Measurements from ENCODE around the gene THRB. TPM values are rescaled to one million over a fixed set of nuclear protein-coding genes. Genes with fewer than 3 reads are reported as not detected.

THRB gene
- total RNA-seq, 3 donors from 2014 or later, result 25.1 to 75.5 (median 59.8) TPM

DNA sequence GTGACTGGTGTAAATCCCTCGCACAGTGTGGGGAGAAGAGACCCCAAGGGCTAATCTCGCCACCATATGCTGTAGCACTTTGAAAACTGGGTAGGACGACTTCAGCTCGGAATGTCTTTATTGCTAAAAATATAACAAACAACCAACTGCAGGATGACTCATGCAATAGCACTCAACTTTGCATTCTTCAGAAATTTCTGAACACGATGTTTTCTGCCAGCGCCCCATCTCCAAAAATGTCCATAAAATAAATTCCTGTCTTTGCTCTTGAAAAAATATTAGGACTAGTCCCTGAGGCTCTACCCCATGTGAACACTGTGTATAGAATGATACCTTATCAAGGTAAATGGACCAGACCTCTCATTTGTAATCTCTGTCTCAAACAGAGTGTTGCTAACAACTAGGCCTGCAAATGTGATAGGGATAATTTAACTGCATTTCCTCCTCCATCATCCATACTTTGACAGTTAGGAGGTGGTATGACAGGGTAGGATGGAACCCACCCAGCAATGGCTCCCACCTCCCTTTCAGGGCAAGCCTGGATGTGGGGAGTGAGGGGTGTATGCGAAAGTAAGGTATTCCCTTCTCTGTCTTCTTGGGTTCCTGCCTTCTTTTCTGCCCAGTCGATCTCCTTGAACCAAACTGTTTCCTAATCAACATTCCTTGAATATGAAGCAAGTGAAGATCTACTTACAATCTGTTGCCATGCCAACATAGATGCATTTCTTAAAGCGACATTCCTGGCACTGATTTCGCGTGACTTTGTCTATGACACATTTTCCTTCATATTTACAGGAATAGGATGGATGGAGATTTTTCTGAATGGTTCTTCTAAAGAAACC, 348.4 kb downstream of the THRB start:
- Histone ChIP-seq H3K9me3 (no peaks in the 10 kb centered on the region), H3K36me3 (ENCODE audit: low read depth) (no peaks in the 10 kb centered on the region), H3K4me1 (ENCODE audit: low read depth) (no peaks in the 10 kb centered on the region), H3K4me3 (no peak overlapping the region)
- DNase-seq (no peak), ATAC-seq (no peak)
- TF ChIP-seq CTCF (IDR thresholded peaks at IDR 0.05), result no peak
- intact Hi-C loops (cut with DNase I, micrococcal nuclease), result no loop called here

DNA sequence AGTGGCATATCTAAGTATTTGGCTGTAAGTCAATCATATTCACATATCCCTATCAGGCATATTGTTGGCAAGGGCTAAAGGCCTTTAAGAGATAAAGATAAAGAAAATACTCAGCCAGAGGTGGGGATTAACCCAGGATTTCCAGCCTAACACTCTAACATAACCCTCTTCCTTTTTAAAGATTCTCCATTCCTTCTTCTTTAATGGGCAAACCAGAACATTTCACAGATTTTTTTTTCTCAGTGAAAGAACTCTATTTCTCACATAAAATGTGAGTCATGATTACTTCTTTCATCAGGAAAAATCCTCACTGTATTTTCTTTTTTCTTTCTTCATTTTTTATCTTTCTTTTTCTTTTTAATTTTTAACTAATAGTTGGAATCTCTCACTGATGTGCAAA, 349.2 kb downstream of the THRB start:
- intact Hi-C loops (cut with DNase I, micrococcal nuclease), result no loop called here
- no peak overlapping the region for H3K4me3 ChIP-seq
- no peaks in the 10 kb centered on the region for H3K9me3 ChIP-seq
- no peaks in the 10 kb centered on the region for H3K4me1 ChIP-seq (ENCODE audit: low read depth)
- ATAC-seq (no peak), DNase-seq (no peak)
- no peaks in the 10 kb centered on the region for H3K36me3 ChIP-seq (ENCODE audit: low read depth)
- TF ChIP-seq CTCF (IDR thresholded peaks at IDR 0.05), result no peak

- Histone ChIP-seq H3K4me1 (ENCODE audit: low read depth) (no peaks in the 10 kb centered on the region), H3K4me3 (no peak overlapping the region), H3K9me3 (no peaks in the 10 kb centered on the region), H3K36me3 (ENCODE audit: low read depth) (no peaks in the 10 kb centered on the region)
- TF ChIP-seq CTCF (IDR thresholded peaks at IDR 0.05), result no peak
- intact Hi-C loops (cut with DNase I, micrococcal nuclease), result no loop called here
- no peak for DNase-seq
- ATAC-seq, result no peak
Observed at GRCh38 chr3:24142127-24142526, 352.5 kb downstream of the THRB start.

GRCh38 chr3:24141548-24141947, 353.1 kb downstream of the THRB start:
- intact Hi-C loops (cut with DNase I, micrococcal nuclease), result no loop called here
- no peaks in the 10 kb centered on the region for H3K9me3 ChIP-seq
- no peaks in the 10 kb centered on the region for H3K4me1 ChIP-seq (ENCODE audit: low read depth)
- ATAC-seq (no peak), DNase-seq (no peak)
- no peak overlapping the region for H3K4me3 ChIP-seq
- H3K36me3 ChIP-seq (ENCODE audit: low read depth), result no peaks in the 10 kb centered on the region
- no peak for TF ChIP-seq CTCF (IDR thresholded peaks at IDR 0.05)

DNA sequence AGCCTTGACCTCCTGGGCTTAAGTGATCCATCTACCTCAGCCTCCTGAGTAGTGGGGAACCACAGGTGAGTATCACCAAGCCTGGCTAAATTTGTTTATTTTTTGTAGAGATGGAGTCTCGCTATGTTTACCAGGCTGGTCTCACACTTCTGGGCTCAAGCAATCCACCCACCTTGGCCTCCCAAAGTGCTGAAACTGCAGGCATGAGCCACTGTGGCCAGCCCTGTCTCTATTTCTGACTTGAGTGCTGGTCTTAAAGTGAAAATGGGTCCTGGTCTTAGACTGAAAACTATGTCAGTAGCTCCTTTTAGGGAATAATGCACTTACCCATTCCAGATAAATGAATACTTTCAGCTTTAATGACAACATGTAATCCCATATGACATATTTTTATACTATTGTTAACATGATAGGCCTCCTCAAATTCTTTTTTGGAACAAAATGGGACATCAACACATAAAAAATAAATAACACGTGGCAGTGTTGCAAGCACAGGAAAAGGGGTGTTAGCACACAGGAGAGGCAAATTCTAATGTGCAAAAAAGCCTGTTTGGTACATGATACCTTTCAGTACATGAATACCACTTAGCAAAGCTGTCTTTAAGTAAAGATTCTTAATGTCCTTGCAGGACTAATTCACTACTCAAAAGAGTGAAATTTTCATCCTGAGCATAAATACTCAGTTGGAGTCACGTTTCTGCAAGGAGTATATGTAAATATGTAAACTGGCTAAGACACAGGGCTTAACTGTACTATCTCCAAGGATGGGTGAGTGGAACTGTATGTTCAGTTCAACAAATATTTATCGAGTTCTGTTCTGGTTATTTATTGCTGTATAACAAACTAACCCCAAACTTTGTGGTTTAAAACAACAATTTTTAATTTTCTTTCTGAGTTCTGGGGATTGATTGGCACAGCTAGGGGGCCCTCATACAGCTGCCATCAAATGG, 354.9 kb downstream of the THRB start:
- intact Hi-C loops (cut with DNase I, micrococcal nuclease), result no loop called here
- H3K4me3 ChIP-seq, result no peak overlapping the region
- H3K36me3 ChIP-seq (ENCODE audit: low read depth), result no peaks in the 10 kb centered on the region
- ATAC-seq, result peak; percentile 20
- no peaks in the 10 kb centered on the region for H3K4me1 ChIP-seq (ENCODE audit: low read depth)
- H3K9me3 ChIP-seq, result no peaks in the 10 kb centered on the region
- DNase-seq, result no peak
- TF ChIP-seq CTCF (IDR thresholded peaks at IDR 0.05), result no peak
